RKO (cell line): Measurements from ENCODE around the gene MTX1.
"Not testable (repeated sequence)": the region's sequence is repeated elsewhere in the genome, so short reads cannot be mapped to it uniquely, and the experiment has no call there.

Experiments used
- DNase-seq: peaks from one replicate; pipeline ENCODE4 v3.0.0-alpha.2; 2016; ENCODE audit warnings: low spot score

The MTX1 gene

GRCh38 chr1:155207806-155208540 is 522 bp upstream of the MTX1 start, which contains the start of gene THBS3:
TSS of gene THBS3 (minus strand) at chr1:155207897. CDS start at chr1:155207876, 21 bp downstream.
- no peak for DNase-seq

GRCh38 chr1:155209312-155209721 is 822 bp downstream of the MTX1 start:
- no peak for DNase-seq

DNA sequence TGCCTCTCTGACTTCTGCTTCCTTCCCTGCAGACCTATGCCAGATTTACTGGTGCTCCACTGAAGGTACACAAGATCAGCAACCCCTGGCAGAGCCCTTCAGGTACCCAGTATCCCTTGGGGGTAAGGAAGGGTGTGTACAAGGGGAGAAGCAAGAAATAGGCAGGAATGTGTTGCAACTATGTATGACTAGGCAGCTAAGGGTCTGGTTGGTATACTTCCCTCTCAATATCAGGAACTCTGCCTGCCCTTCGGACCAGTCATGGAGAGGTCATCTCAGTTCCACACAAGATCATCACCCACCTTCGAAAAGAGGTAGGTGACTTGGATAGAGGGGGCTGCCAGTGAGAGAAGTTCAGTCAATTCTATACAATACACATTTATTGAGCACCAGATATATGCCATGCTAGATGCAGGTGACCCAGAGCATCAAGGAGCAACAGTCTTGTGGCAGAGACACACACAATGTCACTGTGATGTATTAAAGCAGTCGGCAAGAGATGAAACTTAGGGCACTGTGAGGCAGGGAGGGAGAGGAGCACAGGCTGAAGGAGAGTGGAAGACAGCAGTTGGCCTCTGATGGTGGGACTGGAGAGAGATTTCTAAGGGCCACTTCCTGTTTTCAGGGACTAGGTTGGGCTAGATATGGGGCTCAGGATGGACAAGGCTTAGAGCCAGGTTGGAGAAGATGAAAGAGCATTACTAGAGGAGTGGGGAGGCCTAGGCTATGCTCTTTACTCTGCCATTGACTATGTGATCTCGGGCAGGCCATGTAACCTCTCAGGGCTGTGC is 2.0 kb downstream of the MTX1 start:
- DNase-seq: no peak

GRCh38 chr1:155211381-155212050 is 3.0 kb downstream of the MTX1 start:
- DNase-seq: not testable (repeated sequence)

DNA sequence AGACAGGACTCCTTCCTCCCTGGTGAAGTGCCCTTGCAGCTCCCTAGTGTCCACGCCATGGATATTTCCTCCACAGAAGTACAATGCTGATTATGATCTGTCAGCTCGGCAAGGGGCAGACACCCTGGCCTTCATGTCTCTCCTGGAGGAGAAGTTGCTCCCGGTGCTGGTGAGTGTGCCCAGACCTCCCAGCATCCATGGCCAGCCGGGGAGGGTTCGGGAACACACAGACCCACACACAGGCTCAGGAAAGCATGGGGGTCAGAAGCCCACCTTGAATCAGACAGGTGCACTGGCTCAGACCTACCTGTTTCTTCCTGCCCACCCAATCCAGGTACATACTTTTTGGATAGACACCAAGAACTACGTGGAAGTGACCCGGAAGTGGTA is 3.6 kb downstream of the MTX1 start:
- not testable (repeated sequence) for DNase-seq

DNA sequence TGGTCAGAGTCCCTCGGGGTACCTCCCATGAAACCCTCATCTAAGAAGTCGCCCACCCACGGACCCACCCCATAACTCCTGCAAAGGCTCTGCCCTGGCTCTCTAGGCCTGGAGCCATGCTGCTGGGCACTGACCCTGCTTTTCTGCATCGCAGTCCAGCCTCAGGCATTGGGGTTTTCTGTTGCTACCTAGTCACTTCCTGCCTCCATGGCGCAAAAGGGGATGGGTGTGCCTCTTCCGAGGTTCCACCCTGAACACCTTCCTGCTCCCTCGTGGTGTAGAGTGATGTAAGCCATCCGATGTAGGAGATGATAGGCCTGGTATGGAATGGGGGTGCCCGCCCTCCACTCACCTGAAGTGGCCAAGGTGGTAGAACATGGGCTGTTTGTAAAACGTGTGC is 6.2 kb downstream of the MTX1 start:
- not testable (repeated sequence) for DNase-seq

DNA sequence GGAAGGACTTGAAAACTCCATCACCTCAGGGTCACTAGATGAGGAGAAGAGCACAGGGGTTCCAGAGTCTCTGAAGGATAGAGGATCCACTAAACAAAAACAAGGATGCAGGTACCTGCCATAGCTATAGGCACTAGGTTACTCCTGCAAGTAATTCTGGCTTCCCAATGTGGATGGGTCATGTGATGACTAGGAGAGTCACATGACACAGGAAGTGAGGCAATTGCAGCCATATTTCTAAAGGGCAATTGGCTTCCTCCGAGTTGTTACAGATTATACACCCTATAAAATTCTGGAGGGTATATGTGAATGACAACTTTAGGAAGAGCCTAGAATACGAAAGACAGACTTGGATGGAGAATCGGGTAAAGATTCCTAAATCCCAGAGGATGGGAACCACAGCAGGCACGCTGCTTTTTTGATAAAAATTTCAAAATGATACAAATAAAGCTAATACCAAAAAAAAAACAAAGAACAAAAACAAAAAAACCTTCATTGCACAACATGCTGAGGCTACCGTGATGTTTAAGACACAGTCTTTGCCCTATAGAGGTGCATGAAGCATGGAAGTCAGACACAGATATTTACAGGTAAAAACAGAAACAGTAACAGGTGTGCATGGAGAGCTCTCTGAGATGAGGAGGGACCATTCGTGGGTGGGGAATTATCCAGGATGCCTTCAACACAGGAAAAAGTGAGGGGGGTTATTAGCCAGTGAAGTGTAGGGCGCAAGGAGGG is 10.5 kb downstream of the MTX1 start:
- peak; percentile 60 for DNase-seq

DNA sequence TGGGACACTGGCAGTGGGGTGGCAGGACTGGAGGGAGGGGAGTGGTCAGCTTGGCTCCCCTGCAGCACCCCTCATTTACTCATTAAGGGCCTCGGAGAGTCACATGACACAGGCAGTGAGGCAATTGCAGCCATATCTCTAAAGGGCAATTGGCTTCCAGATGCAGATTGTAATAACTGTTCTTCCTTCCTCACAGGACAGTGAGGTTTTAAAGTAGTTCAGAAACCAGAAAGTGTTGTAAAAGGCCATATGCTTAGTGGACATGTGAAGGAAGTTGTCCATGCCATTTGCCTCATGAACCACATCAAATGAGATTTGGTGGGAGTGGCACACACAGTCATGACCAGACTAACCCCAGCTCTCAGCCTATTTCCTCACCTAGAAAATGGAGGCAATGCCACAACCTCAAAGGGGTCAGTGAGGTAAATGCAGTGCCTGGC is 11.1 kb downstream of the MTX1 start:
- DNase-seq: no peak

DNA sequence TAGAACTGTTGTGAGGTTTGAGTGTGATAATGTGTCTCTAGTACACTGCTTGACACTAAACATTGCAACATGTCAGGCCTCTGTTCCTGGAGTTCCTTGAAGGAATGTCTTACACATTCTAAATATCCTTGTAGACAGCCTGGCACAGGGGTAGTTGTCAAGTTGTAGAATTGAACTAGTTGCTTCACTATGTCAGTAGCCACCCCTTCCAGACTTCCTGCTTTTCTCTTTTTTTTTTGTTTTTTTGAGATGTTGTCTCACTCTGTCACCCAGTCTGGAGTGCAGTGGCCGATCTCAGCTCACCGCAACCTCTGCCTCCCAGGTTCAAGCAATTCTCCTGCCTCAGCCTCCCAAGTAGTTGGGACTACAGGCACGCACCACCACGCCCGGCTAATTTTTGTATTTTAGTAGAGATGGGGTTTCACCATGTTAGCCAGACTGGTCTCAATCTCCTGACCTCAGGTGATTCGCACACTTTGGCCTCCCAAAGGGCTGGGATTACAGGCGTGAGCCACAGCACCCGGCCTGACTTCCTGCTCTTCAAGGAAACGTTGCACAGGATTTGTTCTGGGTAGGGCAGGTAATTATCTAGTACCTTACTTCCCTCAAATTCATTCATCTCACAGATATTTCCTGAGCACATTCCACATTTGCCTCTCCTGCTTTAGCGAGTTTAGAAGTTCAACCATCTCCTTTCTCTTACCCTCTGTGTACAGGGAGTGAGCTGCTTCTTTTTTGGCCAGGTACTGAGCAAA is 11.9 kb downstream of the MTX1 start:
- not testable (repeated sequence) for DNase-seq

DNA sequence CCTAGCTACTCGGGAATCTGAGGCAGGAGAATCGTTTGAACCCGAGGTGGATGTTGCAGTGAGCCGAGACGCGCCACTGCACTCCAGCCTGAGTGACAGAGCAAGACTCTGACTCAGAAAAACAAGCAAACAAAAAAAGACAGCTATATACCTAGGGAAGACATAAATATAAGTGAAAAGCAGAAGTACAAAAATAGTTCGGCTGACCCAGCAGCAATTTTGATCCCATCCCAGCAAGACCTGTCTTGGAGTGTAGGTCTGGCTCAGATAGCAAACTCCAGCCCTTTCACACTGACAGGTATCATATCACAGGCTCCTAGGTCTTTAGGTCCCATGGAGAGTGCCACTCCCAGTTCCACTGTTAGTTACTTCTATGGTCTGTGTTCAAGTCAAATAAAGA is 14.6 kb downstream of the MTX1 start:
- DNase-seq: no peak

DNA sequence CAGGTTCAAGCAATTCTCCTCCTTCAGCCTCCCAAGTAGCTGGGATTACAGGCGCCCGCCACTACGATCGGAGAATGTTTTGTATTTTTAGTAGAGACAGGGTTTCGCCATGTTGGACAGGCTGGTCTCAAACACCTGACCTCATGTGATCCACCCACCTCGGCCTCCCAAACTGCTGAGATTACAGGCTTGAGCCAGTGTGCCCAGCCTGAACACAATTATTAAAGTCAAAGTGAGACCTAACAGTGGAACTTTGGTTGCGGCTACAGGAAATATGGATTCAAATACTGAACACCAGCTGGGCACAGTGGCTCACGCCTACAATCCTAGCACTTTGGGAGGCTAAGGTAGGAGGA is 16.9 kb downstream of the MTX1 start:
- DNase-seq: not testable (repeated sequence)

GRCh38 chr1:155226188-155226909 is 17.9 kb downstream of the MTX1 start:
- DNase-seq: peak; percentile 90

GRCh38 chr1:155226910-155227260 is 18.4 kb downstream of the MTX1 start:
- DNase-seq: peak; percentile 80

DNA sequence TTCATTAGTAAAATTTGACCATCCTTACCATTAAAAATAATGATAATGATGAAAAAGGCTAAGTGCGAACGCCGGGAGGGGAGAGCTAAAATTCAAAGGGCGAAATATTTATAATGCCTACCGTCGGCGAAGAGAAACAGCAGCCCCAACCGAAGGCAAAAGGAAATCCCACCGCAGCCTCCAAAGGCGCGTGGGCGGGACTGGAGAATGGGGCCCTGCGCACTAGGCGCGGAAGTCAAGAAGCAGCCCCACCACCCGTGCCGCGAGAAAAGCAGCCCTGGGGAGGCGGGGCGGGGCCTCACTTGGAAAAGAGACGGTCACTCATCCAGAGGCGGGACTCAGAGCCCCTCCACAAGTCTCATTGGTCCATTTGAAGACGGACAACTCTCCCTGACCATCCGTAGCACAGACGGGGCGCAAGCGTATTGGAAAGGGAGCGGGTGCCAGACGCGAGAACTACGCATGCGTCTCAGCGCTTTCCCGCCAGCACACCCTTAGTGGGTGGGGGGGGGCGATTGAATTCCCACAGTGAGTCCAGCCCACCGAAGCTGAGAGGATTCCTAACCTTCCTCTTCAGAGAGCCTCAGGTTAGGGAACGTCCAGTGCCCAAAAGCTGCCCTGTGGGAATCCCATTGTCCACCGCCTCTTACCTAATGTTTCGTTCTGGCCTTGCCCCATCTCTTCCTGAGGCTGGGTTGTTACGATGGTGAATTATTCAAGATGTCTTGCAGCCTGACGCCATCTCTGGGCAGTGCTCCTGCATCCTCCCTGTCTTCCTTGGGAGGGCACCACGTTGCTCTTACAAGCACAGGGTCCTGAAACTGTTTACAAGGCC is 19.0 kb downstream of the MTX1 start:
- DNase-seq: peak; percentile 99

DNA sequence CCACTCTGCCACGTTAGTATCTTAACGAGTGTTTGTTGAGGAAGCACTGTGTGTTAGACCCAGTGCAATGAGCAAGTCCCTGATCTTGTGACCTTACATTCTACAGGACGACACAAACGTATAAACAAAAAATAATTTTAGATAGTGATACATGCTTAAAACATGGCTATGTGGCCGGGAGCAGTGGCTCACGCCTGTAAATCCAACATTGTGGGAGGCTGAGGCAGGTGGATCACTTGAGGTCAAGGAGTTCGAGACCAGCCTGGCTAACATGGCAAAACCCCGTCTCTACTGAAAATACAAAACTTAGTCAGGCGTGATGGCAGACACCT is 19.6 kb downstream of the MTX1 start:
- DNase-seq: no peak

GRCh38 chr1:155231302-155231701 is 22.8 kb downstream of the MTX1 start:
- not testable (repeated sequence) for DNase-seq

- not testable (repeated sequence) for DNase-seq
Measured at GRCh38 chr1:155232001-155232978, 23.8 kb downstream of the MTX1 start.

- DNase-seq: not testable (repeated sequence)
Measured at GRCh38 chr1:155233502-155233901, 25.0 kb downstream of the MTX1 start.

- DNase-seq: not testable (repeated sequence)
Measured at GRCh38 chr1:155235375-155235774, 26.9 kb downstream of the MTX1 start.
